ENCODE results near the gene BRD9. TPM values are rescaled to one million over a fixed set of nuclear protein-coding genes. Genes with fewer than 3 reads are reported as not detected.
"Not testable (repeated sequence)": the region's sequence is repeated elsewhere in the genome, so short reads cannot be mapped to it uniquely, and the experiment has no call there.

The BRD9 gene
- total RNA-seq, 2 donors from 2014 or later = 58.2 to 67.9 TPM

DNA sequence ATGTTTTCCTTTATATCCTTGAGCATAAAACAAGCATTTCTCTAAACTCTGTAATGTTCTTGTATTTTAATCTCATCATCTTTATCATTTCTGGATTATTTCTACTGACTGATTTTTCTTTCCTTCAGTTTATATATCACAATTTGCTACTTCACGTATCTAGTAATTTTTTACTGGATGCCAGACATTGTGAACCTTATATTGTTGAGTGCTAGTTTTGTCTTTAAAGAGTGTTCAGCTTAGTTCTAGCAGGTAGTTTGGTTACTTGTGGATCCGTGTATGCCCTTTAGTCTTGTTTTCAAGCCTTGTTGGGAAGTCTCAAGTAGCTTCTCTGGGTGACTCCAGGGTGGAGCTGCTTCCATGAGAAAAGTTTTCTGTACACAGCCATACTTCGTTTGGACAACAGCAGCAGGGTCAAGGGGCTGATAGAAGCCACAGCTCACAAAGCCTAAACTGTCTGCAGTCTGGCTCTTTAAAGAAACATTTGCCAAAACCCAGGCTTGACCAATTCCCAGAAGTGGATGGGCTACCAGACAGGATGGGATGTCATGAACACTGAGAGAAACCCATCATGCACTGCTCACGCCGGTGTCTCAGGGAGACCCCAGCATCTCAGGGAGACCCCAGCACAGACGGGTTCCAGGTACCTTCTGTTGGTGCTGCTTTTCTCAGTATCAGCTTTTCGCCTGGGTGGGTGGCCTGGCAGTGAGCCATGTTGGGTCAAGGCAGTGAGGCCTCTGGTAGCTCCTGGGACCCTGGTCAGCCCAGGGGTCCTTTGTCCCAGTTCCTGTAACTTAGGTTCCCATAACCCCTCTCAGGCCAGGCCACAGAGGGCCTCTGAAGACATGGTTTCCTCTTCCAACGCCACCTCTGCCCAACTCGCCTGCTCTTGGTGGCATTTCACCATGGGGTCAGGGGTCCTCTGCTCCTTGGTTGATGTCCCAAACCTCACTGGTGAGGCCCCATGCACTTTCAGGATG is 29.1 kb upstream of the BRD9 start:
- peaks cover 29% of the 10 kb centered on the region for H3K36me3 ChIP-seq (ENCODE audit: control insufficient read depth, insufficient read depth, low read length)
- H3K9me3 ChIP-seq (ENCODE audit: control insufficient read depth, low read length) = peaks cover 5% of the 10 kb centered on the region
- Mint-ChIP-seq H3K4me1 (peaks cover 34% of the 10 kb centered on the region), H3K9me3 (no peaks in the 10 kb centered on the region), H3K27ac (no peak overlapping the region), H3K27me3 (ENCODE audit: insufficient read depth) (peaks cover 29% of the 10 kb centered on the region), H3K4me3 (no peak overlapping the region), H3K36me3 (ENCODE audit: low read depth) (peaks cover 21% of the 10 kb centered on the region)
- WGBS, 2 experiments (ENCODE audit: insufficient coverage in 1 of 2, insufficient read length in 1 of 2) = 95% methylated on average over 5 to 9 of the region's 9 CpGs
- no peak overlapping the region for H3K27ac ChIP-seq (ENCODE audit: low read depth, low read length)
- TF ChIP-seq, protein P1, sequence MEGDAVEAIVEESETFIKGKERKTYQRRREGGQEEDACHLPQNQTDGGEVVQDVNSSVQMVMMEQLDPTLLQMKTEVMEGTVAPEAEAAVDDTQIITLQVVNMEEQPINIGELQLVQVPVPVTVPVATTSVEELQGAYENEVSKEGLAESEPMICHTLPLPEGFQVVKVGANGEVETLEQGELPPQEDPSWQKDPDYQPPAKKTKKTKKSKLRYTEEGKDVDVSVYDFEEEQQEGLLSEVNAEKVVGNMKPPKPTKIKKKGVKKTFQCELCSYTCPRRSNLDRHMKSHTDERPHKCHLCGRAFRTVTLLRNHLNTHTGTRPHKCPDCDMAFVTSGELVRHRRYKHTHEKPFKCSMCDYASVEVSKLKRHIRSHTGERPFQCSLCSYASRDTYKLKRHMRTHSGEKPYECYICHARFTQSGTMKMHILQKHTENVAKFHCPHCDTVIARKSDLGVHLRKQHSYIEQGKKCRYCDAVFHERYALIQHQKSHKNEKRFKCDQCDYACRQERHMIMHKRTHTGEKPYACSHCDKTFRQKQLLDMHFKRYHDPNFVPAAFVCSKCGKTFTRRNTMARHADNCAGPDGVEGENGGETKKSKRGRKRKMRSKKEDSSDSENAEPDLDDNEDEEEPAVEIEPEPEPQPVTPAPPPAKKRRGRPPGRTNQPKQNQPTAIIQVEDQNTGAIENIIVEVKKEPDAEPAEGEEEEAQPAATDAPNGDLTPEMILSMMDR (conservative IDR thresholded peaks at IDR 0.05) = no peak
- peaks cover 26% of the 10 kb centered on the region for H3K27me3 ChIP-seq (ENCODE audit: control insufficient read depth, insufficient read depth, low read length, poor library complexity, severe bottlenecking)
- no peak overlapping the region for H3K4me3 ChIP-seq (ENCODE audit: low read length)
- H3K9ac ChIP-seq (ENCODE audit: extremely low read depth, low read length, poor library complexity, severe bottlenecking) = no peak overlapping the region
- no peak for DNase-seq
- H3K4me1 ChIP-seq (ENCODE audit: control insufficient read depth, insufficient read depth, low read length) = peaks cover 15% of the 10 kb centered on the region

DNA sequence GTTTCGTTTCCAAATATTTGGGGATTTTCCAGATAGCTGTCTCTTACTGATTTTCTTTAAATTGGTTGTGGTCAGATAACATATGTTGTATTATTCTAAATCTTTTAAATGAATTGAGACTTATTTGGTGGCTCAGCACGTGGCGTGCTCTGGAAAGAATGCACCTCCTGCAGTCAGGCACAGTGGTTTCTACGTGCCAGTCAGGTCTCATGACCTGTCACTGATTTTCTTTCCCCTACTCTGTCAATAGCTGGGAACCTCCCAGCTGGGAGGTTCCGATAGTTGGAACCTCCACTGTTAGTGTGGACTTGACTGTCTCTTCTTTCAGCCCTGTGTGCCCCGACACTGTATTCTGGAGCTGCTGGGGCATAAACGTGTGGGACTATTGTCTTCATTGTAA is 27.7 kb upstream of the BRD9 start:
- Histone ChIP-seq H3K27me3 (ENCODE audit: control insufficient read depth, insufficient read depth, low read length, poor library complexity, severe bottlenecking) (peaks cover 12% of the 10 kb centered on the region), H3K4me3 (ENCODE audit: low read length) (no peak overlapping the region), H3K27ac (ENCODE audit: low read depth, low read length) (no peak overlapping the region), H3K9ac (ENCODE audit: extremely low read depth, low read length, poor library complexity, severe bottlenecking) (no peak overlapping the region), H3K36me3 (ENCODE audit: control insufficient read depth, insufficient read depth, low read length) (peaks cover 43% of the 10 kb centered on the region), H3K9me3 (ENCODE audit: control insufficient read depth, low read length) (peaks cover 5% of the 10 kb centered on the region), H3K4me1 (ENCODE audit: control insufficient read depth, insufficient read depth, low read length) (peaks cover 17% of the 10 kb centered on the region)
- 65 to 75% methylated on average over 4 to 7 of the region's 7 CpGs for WGBS, 2 experiments (ENCODE audit: insufficient coverage in 1 of 2, insufficient read length in 1 of 2)
- H3K27ac Mint-ChIP-seq = peak overlapping the region; percentile 74
- no peaks in the 10 kb centered on the region for H3K9me3 Mint-ChIP-seq
- H3K36me3 Mint-ChIP-seq (ENCODE audit: low read depth) = peaks cover 34% of the 10 kb centered on the region
- TF ChIP-seq, protein P1 (conservative IDR thresholded peaks at IDR 0.05) = no peak
- no peak overlapping the region for H3K4me3 Mint-ChIP-seq
- peaks cover 15% of the 10 kb centered on the region for H3K27me3 Mint-ChIP-seq (ENCODE audit: insufficient read depth)
- no peak for DNase-seq
- H3K4me1 Mint-ChIP-seq = peaks cover 33% of the 10 kb centered on the region

DNA sequence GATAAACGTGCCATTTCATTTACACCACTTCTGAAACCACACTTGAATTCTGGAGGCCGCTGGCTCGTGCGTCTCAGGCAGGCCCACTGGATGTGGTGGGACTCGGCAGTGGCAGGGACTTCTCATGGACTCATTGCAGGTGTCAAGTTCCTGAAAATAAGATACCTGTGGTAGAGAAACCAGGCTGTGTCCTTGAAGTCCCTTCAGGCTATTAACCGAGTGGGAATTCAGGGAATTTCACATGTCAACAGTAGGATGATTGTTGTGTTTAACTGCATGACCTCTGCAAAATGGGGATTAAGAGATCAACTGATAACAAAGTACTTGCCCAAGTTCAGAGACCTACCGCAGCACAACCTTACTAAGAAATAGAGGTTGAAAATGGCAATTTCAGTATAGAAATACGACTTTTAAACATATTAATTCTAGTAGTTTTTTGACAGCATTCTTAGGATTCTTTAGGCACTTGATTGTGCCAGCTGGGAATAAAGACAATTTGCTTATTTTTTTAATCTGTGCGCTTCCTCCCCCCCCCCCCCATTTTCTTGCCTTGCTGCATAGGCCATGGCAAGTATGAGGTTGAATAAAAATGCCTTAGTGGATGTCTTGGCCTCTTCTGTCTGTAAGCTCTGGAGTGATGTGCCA is 26.9 kb upstream of the BRD9 start:
- peaks cover 17% of the 10 kb centered on the region for H3K4me1 ChIP-seq (ENCODE audit: control insufficient read depth, insufficient read depth, low read length)
- no peak overlapping the region for H3K9ac ChIP-seq (ENCODE audit: extremely low read depth, low read length, poor library complexity, severe bottlenecking)
- H3K27ac Mint-ChIP-seq = peak overlapping the region; percentile 90
- H3K27me3 ChIP-seq (ENCODE audit: control insufficient read depth, insufficient read depth, low read length, poor library complexity, severe bottlenecking) = peaks cover 4% of the 10 kb centered on the region
- WGBS, 2 experiments (ENCODE audit: insufficient coverage in 1 of 2, insufficient read length in 1 of 2) = 63 to 72% methylated on average over 6 to 8 of the region's 9 CpGs
- H3K27ac ChIP-seq (ENCODE audit: low read depth, low read length) = no peak overlapping the region
- no peaks in the 10 kb centered on the region for H3K9me3 Mint-ChIP-seq
- peaks cover 6% of the 10 kb centered on the region for H3K27me3 Mint-ChIP-seq (ENCODE audit: insufficient read depth)
- H3K4me3 Mint-ChIP-seq = peak overlapping the region; percentile 37
- DNase-seq = peak; percentile 73
- H3K4me1 Mint-ChIP-seq = peaks cover 33% of the 10 kb centered on the region
- peaks cover 48% of the 10 kb centered on the region for H3K36me3 ChIP-seq (ENCODE audit: control insufficient read depth, insufficient read depth, low read length)
- peak overlapping the region; percentile 31 for H3K4me3 ChIP-seq (ENCODE audit: low read length)
- peaks cover 5% of the 10 kb centered on the region for H3K9me3 ChIP-seq (ENCODE audit: control insufficient read depth, low read length)
- TF ChIP-seq, protein P1 (conservative IDR thresholded peaks at IDR 0.05) = no peak
- H3K36me3 Mint-ChIP-seq (ENCODE audit: low read depth) = peaks cover 39% of the 10 kb centered on the region

DNA sequence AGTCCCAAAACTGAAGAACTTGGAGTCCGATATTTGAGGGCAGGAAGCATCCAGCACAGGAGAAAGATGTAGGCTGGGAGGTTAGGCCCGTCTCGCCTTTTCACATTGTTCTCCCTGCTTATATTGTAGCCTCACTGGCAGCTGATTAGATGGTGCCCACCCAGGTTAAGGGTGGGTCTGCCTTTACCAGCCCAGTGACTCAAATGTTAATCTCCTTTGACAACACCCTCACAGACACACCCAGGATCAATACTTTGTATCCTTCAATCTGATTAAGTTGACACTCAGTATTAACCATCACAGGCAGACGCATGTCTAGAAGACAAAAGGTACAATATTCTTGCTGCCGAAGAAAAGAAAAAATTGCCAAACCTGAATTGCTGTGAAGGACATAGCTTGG is 26.1 kb upstream of the BRD9 start:
- Mint-ChIP-seq H3K4me1 (peaks cover 33% of the 10 kb centered on the region), H3K27ac (peak overlapping the region; percentile 90), H3K36me3 (ENCODE audit: low read depth) (peaks cover 47% of the 10 kb centered on the region), H3K4me3 (peak overlapping the region; percentile 37)
- not testable (repeated sequence) for H3K9ac ChIP-seq (ENCODE audit: extremely low read depth, low read length, poor library complexity, severe bottlenecking); H3K27me3 ChIP-seq (ENCODE audit: control insufficient read depth, insufficient read depth, low read length, poor library complexity, severe bottlenecking); H3K27ac ChIP-seq (ENCODE audit: low read depth, low read length); H3K9me3 ChIP-seq (ENCODE audit: control insufficient read depth, low read length); H3K27me3 Mint-ChIP-seq (ENCODE audit: insufficient read depth); DNase-seq; H3K9me3 Mint-ChIP-seq
- WGBS, 2 experiments (ENCODE audit: insufficient coverage in 1 of 2, insufficient read length in 1 of 2) = 91 to 95% methylated on average over 4 to 5 of the region's 5 CpGs
- Histone ChIP-seq H3K36me3 (ENCODE audit: control insufficient read depth, insufficient read depth, low read length) (peaks cover 55% of the 10 kb centered on the region), H3K4me1 (ENCODE audit: control insufficient read depth, insufficient read depth, low read length) (peaks cover 17% of the 10 kb centered on the region), H3K4me3 (ENCODE audit: low read length) (peak overlapping the region; percentile 31)
